ENCODE measurements around the gene GLOD4.

GLOD4 gene

DNA sequence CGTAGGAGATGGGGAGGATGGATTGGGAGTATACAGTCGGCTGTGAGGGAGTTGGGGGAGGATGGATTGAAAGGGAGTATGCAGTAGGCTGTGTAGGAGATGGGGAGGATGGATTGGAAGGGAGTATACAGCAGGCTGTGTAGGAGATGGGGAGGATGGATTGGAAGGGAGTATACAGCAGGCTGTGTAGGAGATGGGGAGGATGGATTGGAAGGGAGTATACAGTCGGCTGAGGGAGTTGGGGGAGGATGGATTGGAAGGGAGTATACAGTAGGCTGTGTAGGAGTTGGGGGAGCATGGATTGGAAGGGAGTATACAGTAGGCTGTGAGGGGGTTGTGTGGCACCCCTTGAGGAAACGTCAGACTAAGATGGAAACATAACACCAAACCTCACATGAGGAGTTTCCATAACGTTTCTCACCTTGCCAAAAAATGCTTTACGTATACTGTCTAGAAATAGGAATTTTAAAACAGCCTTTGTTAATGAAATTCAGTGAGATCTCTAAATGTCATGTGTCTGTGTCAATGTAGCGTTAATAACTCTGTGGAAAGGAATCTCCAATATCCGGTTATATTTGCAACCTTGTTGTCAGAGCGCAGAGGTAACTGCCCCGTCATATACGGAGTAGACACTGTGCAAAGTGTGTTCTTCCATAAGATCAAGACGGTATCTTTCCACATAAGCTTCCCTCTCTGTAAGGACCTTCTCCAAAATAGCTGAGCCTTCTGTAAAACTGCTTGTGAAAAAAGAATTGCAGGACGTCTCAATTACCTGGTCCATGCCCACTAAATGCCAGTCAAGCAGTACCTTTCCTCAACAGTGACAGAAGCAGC lies 61.2 kb downstream of the GLOD4 start:
- TF ChIP-seq, protein P1, sequence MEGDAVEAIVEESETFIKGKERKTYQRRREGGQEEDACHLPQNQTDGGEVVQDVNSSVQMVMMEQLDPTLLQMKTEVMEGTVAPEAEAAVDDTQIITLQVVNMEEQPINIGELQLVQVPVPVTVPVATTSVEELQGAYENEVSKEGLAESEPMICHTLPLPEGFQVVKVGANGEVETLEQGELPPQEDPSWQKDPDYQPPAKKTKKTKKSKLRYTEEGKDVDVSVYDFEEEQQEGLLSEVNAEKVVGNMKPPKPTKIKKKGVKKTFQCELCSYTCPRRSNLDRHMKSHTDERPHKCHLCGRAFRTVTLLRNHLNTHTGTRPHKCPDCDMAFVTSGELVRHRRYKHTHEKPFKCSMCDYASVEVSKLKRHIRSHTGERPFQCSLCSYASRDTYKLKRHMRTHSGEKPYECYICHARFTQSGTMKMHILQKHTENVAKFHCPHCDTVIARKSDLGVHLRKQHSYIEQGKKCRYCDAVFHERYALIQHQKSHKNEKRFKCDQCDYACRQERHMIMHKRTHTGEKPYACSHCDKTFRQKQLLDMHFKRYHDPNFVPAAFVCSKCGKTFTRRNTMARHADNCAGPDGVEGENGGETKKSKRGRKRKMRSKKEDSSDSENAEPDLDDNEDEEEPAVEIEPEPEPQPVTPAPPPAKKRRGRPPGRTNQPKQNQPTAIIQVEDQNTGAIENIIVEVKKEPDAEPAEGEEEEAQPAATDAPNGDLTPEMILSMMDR (IDR thresholded peaks at IDR 0.05; ENCODE audit: insufficient read depth, low read depth, low read length, missing control alignments): no peak
- no peak overlapping the region for H3K4me3 ChIP-seq (ENCODE audit: low read depth, low read length)

GRCh38 chr17:718075-718474 lies 64.0 kb downstream of the GLOD4 start:
- no peak overlapping the region for H3K4me3 ChIP-seq (ENCODE audit: low read depth, low read length)
- TF ChIP-seq, protein P1 (IDR thresholded peaks at IDR 0.05; ENCODE audit: insufficient read depth, low read depth, low read length, missing control alignments): no peak
- no peak for DNase-seq (ENCODE audit: low read depth)

More for the DNA sequence above, 61.2 kb downstream of the GLOD4 start:
- DNase-seq (ENCODE audit: low read depth): no peak

Measured in GM12865 (cell line).